ENCODE results near the gene ATP6V0A4. TPM values are rescaled to one million over a fixed set of nuclear protein-coding genes. Genes with fewer than 3 reads are reported as not detected.

Gene ATP6V0A4
- total RNA-seq, 6 donors from 2014 or later: 0.49 to 1.9 (median 1.3) TPM; not detected in 2

GRCh38 chr7:138832966-138833365 is 35.0 kb upstream of the ATP6V0A4 start:
- TF ChIP-seq POLR2A (IDR thresholded peaks at IDR 0.05): no peak
- TF ChIP-seq, protein P1, sequence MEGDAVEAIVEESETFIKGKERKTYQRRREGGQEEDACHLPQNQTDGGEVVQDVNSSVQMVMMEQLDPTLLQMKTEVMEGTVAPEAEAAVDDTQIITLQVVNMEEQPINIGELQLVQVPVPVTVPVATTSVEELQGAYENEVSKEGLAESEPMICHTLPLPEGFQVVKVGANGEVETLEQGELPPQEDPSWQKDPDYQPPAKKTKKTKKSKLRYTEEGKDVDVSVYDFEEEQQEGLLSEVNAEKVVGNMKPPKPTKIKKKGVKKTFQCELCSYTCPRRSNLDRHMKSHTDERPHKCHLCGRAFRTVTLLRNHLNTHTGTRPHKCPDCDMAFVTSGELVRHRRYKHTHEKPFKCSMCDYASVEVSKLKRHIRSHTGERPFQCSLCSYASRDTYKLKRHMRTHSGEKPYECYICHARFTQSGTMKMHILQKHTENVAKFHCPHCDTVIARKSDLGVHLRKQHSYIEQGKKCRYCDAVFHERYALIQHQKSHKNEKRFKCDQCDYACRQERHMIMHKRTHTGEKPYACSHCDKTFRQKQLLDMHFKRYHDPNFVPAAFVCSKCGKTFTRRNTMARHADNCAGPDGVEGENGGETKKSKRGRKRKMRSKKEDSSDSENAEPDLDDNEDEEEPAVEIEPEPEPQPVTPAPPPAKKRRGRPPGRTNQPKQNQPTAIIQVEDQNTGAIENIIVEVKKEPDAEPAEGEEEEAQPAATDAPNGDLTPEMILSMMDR (IDR thresholded peaks at IDR 0.05): no peak

DNA sequence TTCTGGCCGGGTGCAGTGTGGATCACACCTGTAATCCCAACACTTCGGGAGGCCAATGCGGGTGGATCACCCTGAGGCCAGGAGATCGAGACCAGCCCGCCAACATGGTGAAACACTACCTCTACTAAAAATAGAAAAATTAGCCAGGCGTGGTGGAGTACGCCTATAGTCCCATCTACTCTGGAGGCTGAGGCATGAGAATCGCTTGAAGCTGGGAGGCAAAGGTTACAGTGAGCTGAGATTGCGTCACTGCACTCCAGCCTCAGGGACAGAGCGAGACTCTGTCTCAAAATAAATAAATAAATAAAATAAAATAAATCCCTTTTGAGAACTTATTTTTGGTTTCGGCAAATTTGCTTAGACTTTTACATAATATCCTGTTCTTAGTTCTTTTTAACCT is 31.3 kb upstream of the ATP6V0A4 start:
- Histone ChIP-seq H3K27me3 (no peaks in the 10 kb centered on the region), H3K36me3 (no peaks in the 10 kb centered on the region), H3K4me3 (no peak overlapping the region), H3K9me3 (no peaks in the 10 kb centered on the region), H3K27ac (no peak overlapping the region), H3K4me1 (no peaks in the 10 kb centered on the region)
- 86 to 89% methylated on average over 11 of the region's 11 CpGs for WGBS, 2 donors
- TF ChIP-seq, protein P1 (IDR thresholded peaks at IDR 0.05): no peak
- no peak for TF ChIP-seq POLR2AphosphoS5 (IDR thresholded peaks at IDR 0.05)
- TF ChIP-seq EP300 (IDR thresholded peaks at IDR 0.05): no peak
- TF ChIP-seq POLR2A (IDR thresholded peaks at IDR 0.05): no peak
- ATAC-seq (ENCODE audit: low FRiP score in 2 of 2) (no peak), DNase-seq (no peak)

More at GRCh38 chr7:138832966-138833365, 35.0 kb upstream of the ATP6V0A4 start:
- Histone ChIP-seq H3K27ac (no peak overlapping the region), H3K9me3 (no peaks in the 10 kb centered on the region), H3K4me3 (no peak overlapping the region), H3K27me3 (no peaks in the 10 kb centered on the region), H3K4me1 (peaks cover 3 to 9% (median 7%) of the 10 kb centered on the region in 4 donors), H3K36me3 (peaks cover 0 to 2% (median 0%) of the 10 kb centered on the region in 4 donors)
- ATAC-seq (ENCODE audit: low FRiP score in 2 of 2) (no peak), DNase-seq (no peak)
- 85 to 90% methylated on average over 10 of the region's 10 CpGs for WGBS, 2 donors

GRCh38 chr7:138828302-138828701 is 30.3 kb upstream of the ATP6V0A4 start:
- TF ChIP-seq POLR2AphosphoS5 (IDR thresholded peaks at IDR 0.05): no peak
- TF ChIP-seq, protein P1 (IDR thresholded peaks at IDR 0.05): no peak
- no peak for TF ChIP-seq POLR2A (IDR thresholded peaks at IDR 0.05)
- TF ChIP-seq EP300 (IDR thresholded peaks at IDR 0.05): no peak
- no peak overlapping the region for H3K27ac ChIP-seq
- DNase-seq (no peak), ATAC-seq (ENCODE audit: low FRiP score in 2 of 2) (no peak)
- no peaks in the 10 kb centered on the region for H3K4me1 ChIP-seq
- no peak overlapping the region for H3K4me3 ChIP-seq
- H3K27me3 ChIP-seq: no peaks in the 10 kb centered on the region
- no peaks in the 10 kb centered on the region for H3K36me3 ChIP-seq
- 44 to 49% methylated on average over 2 of the region's 2 CpGs for WGBS, 2 donors
- H3K9me3 ChIP-seq: no peaks in the 10 kb centered on the region

DNA sequence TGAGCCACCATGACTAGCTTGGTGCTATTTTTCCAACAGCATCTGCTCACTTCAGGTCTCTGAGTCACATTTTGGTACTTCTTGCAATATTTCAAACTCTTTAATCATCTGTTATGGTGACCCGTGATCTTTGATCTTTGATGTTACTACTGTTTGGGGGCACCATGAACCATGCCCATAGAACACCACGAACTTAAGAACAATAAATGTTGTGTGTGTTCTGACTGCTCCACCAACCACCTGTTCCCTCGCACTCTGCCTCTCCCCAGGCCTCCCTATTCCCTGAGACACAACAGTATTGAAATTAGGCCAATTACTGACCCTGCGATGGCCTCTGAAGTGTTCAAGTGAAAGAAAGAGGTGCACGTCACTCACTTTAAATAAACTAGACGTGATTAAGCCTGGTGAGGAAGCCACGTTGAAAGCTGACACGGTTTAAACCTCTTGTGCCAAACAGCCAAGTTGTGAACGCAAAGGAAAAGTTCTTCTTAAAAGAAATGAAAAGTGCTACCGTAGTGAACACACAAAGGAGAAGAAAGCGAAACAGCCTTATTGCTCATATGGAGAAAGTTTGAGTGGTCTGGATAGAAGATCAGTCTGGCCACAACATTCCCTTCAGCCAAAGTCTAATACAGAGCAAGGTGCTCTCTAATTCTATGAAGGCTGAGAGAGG is 27.2 kb upstream of the ATP6V0A4 start:
- Histone ChIP-seq H3K9me3 (no peaks in the 10 kb centered on the region), H3K27ac (no peak overlapping the region), H3K4me3 (no peak overlapping the region), H3K27me3 (no peaks in the 10 kb centered on the region), H3K36me3 (no peaks in the 10 kb centered on the region), H3K4me1 (no peaks in the 10 kb centered on the region)
- ATAC-seq (ENCODE audit: low FRiP score in 2 of 2): no peak
- 86 to 87% methylated on average over 11 of the region's 11 CpGs for WGBS, 2 donors
- no peak for DNase-seq
- TF ChIP-seq, protein P1 (IDR thresholded peaks at IDR 0.05): no peak
- TF ChIP-seq EP300 (IDR thresholded peaks at IDR 0.05) (no peak), POLR2A (IDR thresholded peaks at IDR 0.05) (no peak), POLR2AphosphoS5 (IDR thresholded peaks at IDR 0.05) (no peak)

All from upper lobe of left lung (tissue), 6 donors.